K562 (cell line): ENCODE measurements around the gene PXN. TPM values are rescaled to one million over a fixed set of nuclear protein-coding genes. Genes with fewer than 3 reads are reported as not detected.

ENCODE experiments used
- ATAC-seq: fragments of 200-7000 bp; cut with Tn5 transposase; 3 replicates; pipeline ENCODE4 v1.9.1; 2020; ENCODE audit warnings: moderate library complexity
- BruUV-seq: library from RNA; stranded (reverse); fragments of 400-500 nt; replicated peaks from 2 replicates; lab custom pipeline; 2021; lab: Mats Ljungman, UMichigan
- CTCF ChIA-PET: fragments of 300-600 bp; formaldehyde crosslinking; extraction: SDS; loops from one replicate; lab custom pipeline; 2021; ENCODE audit warnings: low intra/inter-chr PET ratio; lab: Yijun Ruan, JAX
- POLR2A ChIA-PET: fragments of 300-600, 350-650 bp; sonication (Branson Sonifier 250); formaldehyde crosslinking; extraction: SDS; loops from one replicate; lab custom pipeline; 2021; ENCODE audit warnings: antibody characterized with exemption, inconsistent platforms; lab: Yijun Ruan, JAX
- DNase-seq, 4 experiments: peaks; one replicate each; pipeline versions ENCODE4 v3.0.0 to v3.0.0-alpha.2; 2011 to 2018; ENCODE audit warnings: low spot score in 3 of 4, mixed read lengths in 3 of 4; ENCODE audit errors: extremely low read depth in 1 of 4
- FAIRE-seq: peaks from 2 replicates; lab custom pipeline; 2011; peaks lifted over from hg19 to GRCh38; lab: Jason Lieb, UNC
- H2AFZ ChIP-seq: 2 replicates; pipeline ENCODE4 v1.6.0; 2011; ENCODE audit warnings: low read depth, low read length, control low read depth, inconsistent platforms
- H3K27ac ChIP-seq: fragments of 200-600 bp; 3 replicates; pipeline ENCODE4 v1.8.0; 2011; ENCODE audit warnings: low read depth, mild to moderate bottlenecking, control low read depth, inconsistent platforms, low read length, moderate library complexity, mixed read lengths; ENCODE audit errors: extremely low read depth
- H3K27me3 ChIP-seq, 2 experiments: fragments of 300-600 bp in 1 of 2; 2 replicates in 1 of 2; 3 replicates in 1 of 2; pipeline versions ENCODE4 v1.6.0 to v1.8.0; 2011; ENCODE audit warnings: inconsistent platforms in 2 of 2, low read length in 2 of 2, mild to moderate bottlenecking in 1 of 2, mixed read lengths in 1 of 2, moderate library complexity in 1 of 2; ENCODE audit not compliant: control insufficient read depth in 2 of 2, insufficient read depth in 2 of 2
- H3K36me3 ChIP-seq: fragments of 300-600 bp; 3 replicates; pipeline ENCODE4 v1.8.0; 2011; ENCODE audit warnings: mild to moderate bottlenecking, low read length, inconsistent platforms; ENCODE audit not compliant: control insufficient read depth, insufficient read depth
- H3K4me1 ChIP-seq, 2 experiments: fragments of 200-600 bp in 1 of 2; replicated peaks in 1 of 2; 2 replicates in 1 of 2; 3 replicates in 1 of 2; pipeline versions ENCODE4 v1.5.1 to v1.8.0; 2011; ENCODE audit warnings: inconsistent platforms in 2 of 2, low read length in 2 of 2, mild to moderate bottlenecking in 1 of 2, mixed read lengths in 1 of 2, moderate library complexity in 1 of 2; ENCODE audit not compliant: control insufficient read depth in 2 of 2, insufficient read depth in 2 of 2
- H3K4me2 ChIP-seq: 2 replicates; pipeline ENCODE4 v1.6.1; 2011; ENCODE audit warnings: low read length, control low read depth, inconsistent platforms, mixed read lengths; ENCODE audit not compliant: insufficient read depth
- H3K4me3 ChIP-seq: fragments of 200-600 bp; sonication (generic), shearing (Covaris generic); 2 replicates; pipeline ENCODE4 v1.5.1; 2016; ENCODE audit warnings: control low read depth, inconsistent platforms
- H3K79me2 ChIP-seq: fragments of 200-600 bp; 3 replicates; pipeline ENCODE4 v1.8.0; 2011; ENCODE audit warnings: low read length, inconsistent platforms; ENCODE audit not compliant: control insufficient read depth, insufficient read depth
- H3K9ac ChIP-seq, 2 experiments: 2 replicates each; pipeline versions ENCODE4 v1.6.0 to v1.6.1; 2011; ENCODE audit warnings: low read depth in 2 of 2, low read length in 2 of 2, control low read depth in 1 of 2, inconsistent platforms in 1 of 2, mild to moderate bottlenecking in 1 of 2, mixed read lengths in 1 of 2; ENCODE audit not compliant: insufficient read depth in 1 of 2
- H3K9me1 ChIP-seq: one replicate; pipeline ENCODE4 v1.6.0; 2011; ENCODE audit warnings: inconsistent platforms, mild to moderate bottlenecking, low read length, moderate library complexity; ENCODE audit not compliant: control insufficient read depth, insufficient read depth
- H3K9me3 ChIP-seq: replicated peaks from 2 replicates; pipeline ENCODE4 v1.5.1; 2011; ENCODE audit warnings: low read depth, low read length, inconsistent platforms; ENCODE audit not compliant: control insufficient read depth, insufficient read depth
- H4K20me1 ChIP-seq: replicated peaks from 2 replicates; pipeline ENCODE4 v1.6.1; 2011; ENCODE audit warnings: low read length, inconsistent platforms, mixed read lengths; ENCODE audit not compliant: control insufficient read depth, insufficient read depth
- ATF1 ChIP-seq, 2 experiments: fragments of 450-650 bp in 1 of 2; IDR thresholded peaks; 2 replicates each; pipeline ENCODE4 v1.6.1; 2016; ENCODE audit warnings: missing compliant biosample characterization in 1 of 2, missing genetic modification characterization in 1 of 2
- CBFB ChIP-seq: sonication (generic); formaldehyde crosslinking; IDR thresholded peaks from 2 replicates; pipeline ENCODE4 v1.4.0; 2020; ENCODE audit warnings: mild to moderate bottlenecking, missing genetic modification reagents
- ETV6 ChIP-seq, 3 experiments: fragments of 150-350 bp in 1 of 3; sonication (generic) in 1 of 3; formaldehyde crosslinking in 1 of 3; IDR thresholded peaks; 2 replicates each; pipeline versions ENCODE4 v1.6.1 to v1.8.0; 2014 to 2022; ENCODE audit warnings: borderline replicate concordance in 2 of 3, low read depth in 2 of 3, antibody characterized with exemption in 1 of 3, low read length in 1 of 3, mild to moderate bottlenecking in 1 of 3, missing genetic modification reagents in 1 of 3
- FOXJ2 ChIP-seq: fragments of 200-800 bp; sonication (Bioruptor generic); IDR thresholded peaks from 2 replicates; pipeline ENCODE4 v1.6.1; 2016; ENCODE audit warnings: missing genetic modification characterization, missing compliant biosample characterization
- MBD2 ChIP-seq: sonication (generic); IDR thresholded peaks from 2 replicates; pipeline ENCODE4 v1.6.1; 2016; ENCODE audit warnings: low read depth, borderline replicate concordance
- MEIS2 ChIP-seq: fragments of 450-650 bp; IDR thresholded peaks from 2 replicates; pipeline ENCODE4 v1.6.1; 2014; ENCODE audit warnings: mild to moderate bottlenecking; ENCODE audit not compliant: partially characterized antibody
- NBN ChIP-seq: fragments of 450-650 bp; IDR thresholded peaks from 2 replicates; pipeline ENCODE4 v1.6.1; 2016; ENCODE audit warnings: low read depth, mild to moderate bottlenecking
- POLR2AphosphoS2 ChIP-seq: IDR thresholded peaks from 2 replicates; pipeline ENCODE4 v1.6.1; 2012; ENCODE audit warnings: low read length, improper control_type of control experiment
- REST ChIP-seq, 2 experiments: fragments of 450-650 bp; formaldehyde crosslinking in 1 of 2; IDR thresholded peaks; 2 replicates each; pipeline versions ENCODE4 v1.4.0 to v1.6.1; 2014 to 2020; ENCODE audit warnings: mild to moderate bottlenecking in 2 of 2, borderline replicate concordance in 1 of 2, low read depth in 1 of 2
- ZNF384 ChIP-seq: IDR thresholded peaks from 2 replicates; pipeline ENCODE4 v1.6.1; 2012; ENCODE audit warnings: low read depth, low read length, improper control_type of control experiment
- WGBS: fragments of 100-300 bp; shearing (Covaris generic); methylation state at CpG from one replicate; pipeline ENCODE4 v1.1.6; 2016; ENCODE audit warnings: low coverage, mixed read lengths; ENCODE audit not compliant: insufficient coverage; ENCODE audit errors: missing lambda C conversion rate; 5-methylcytosine and 5-hydroxymethylcytosine counted together
- in situ Hi-C: fragments of 300-500 bp; cut with MboI; formaldehyde crosslinking; loops from 4 replicates; pipeline ENCODE4 v1.15.0; 2018; ENCODE audit warnings: inconsistent platforms, mixed read lengths
- intact Hi-C: fragments of 100-400 bp; cut with micrococcal nuclease; formaldehyde crosslinking; loops from 2 replicates; pipeline ENCODE4 v1.14.2; 2022
- polyA plus RNA-seq, 8 experiments: library from polyadenylated mRNA; depleted of rRNA in 4 of 8; stranded (reverse) in 5 of 8; unstranded in 3 of 8; fragments of >200 nt; fragmentation: Nextera tagmentation in 2 of 8; fragmentation: Illumina TruSeq in 1 of 8; extraction: Ambion mirVana in 2 of 8; extraction: Trizol in 1 of 8; gene quantifications; 2 replicates each; pipeline versions ENCODE4 v1.2.1 to v1.2.3, GENCODE V29; 2011 to 2014; ENCODE audit warnings: inconsistent platforms in 1 of 8, missing spikeins in 1 of 8
- total RNA-seq, 7 experiments: library from RNA; depleted of rRNA in 6 of 7; stranded (reverse); fragments of >200 nt in 6 of 7; fragmentation: Illumina TruSeq in 2 of 7; extraction: Trizol in 2 of 7; gene quantifications; 2 replicates each; pipeline versions ENCODE4 v1.2.1 to v1.2.3, GENCODE V29; 2011 to 2021; ENCODE audit warnings: low replicate concordance in 1 of 7

Gene PXN
- total and polyA plus RNA-seq, 9 of the 15 experiments (the other 6 are each of a cell fraction or from before 2014, with no cell fraction given) = 4.0 to 74.1 (median 18.6) TPM

- TF ChIP-seq POLR2AphosphoS2 (no peak), FOXJ2 (no peak), CBFB (no peak)
Measured at GRCh38 chr12:120229071-120229486, 36.5 kb downstream of the PXN start (continued).

- ATAC-seq (peak; percentile 78), FAIRE-seq (peak; percentile 75), DNase-seq (peak; percentile 86 to 92 (median 86))
- peaks cover 9% of the 10 kb centered on the region for H4K20me1 ChIP-seq
- H3K27ac ChIP-seq = peak overlapping the region; percentile 96; the same call in 2 of the 3 replicates
- H3K79me2 ChIP-seq = peaks cover 43% of the 10 kb centered on the region
- BruUV-seq = no TSS peak
- intact Hi-C loops (loop anchor here (1.0 to 5.0 kb wide), 5 partner anchors 14 to 129 kb away; partner anchors contain the start of genes PXN and RNU4-2), in situ Hi-C loops (loop anchor here (5.0 kb wide), 1 partner anchor 34 kb away; no protein-coding TSS in a partner anchor)
- no peaks in the 10 kb centered on the region for H3K9me3 ChIP-seq
- ChIA-PET POLR2A (interaction anchor here (0.6 to 17.7 kb wide), 24 partner anchors 9 to 209 kb away, joined by 3 to 420 read pairs (median 5); partner anchors contain the start of genes COX6A1, GCN1, PLA2G1B and PXN), CTCF (interaction anchor here (0.6 to 2.9 kb wide), 5 partner anchors 38 to 306 kb away, joined by 3 to 35 read pairs (median 4); partner anchors contain the start of genes GATC, PXN, RNF10 and TRIAP1)
- H3K4me3 ChIP-seq = peak overlapping the region; percentile 2; the same call in 1 of the 2 replicates
- 12% methylated on average over 21 of the region's 23 CpGs for WGBS
- H3K9ac ChIP-seq = peak overlapping the region; percentile 59 to 73; a peak in 3 of 4 replicates
- peaks cover 3% of the 10 kb centered on the region for H3K9me1 ChIP-seq
- no peaks in the 10 kb centered on the region for H3K27me3 ChIP-seq
- peak overlapping the region; percentile 30; the same call in 1 of the 2 replicates for H2AFZ ChIP-seq
- H3K36me3 ChIP-seq = peaks cover 21% of the 10 kb centered on the region; the same call in 2 of the 3 replicates
- H3K4me1 ChIP-seq = peaks cover 74 to 80% of the 10 kb centered on the region in 2 experiments
- peak overlapping the region; percentile 78 for H3K4me2 ChIP-seq
- TF ChIP-seq ETV6 (IDR thresholded peaks at IDR 0.05; ENCODE audit: borderline replicate concordance in 1 of 2, low read depth in 2 of 2, low read length in 1 of 2) (no peak), ETV6 (CRISPR knock-in tag; IDR thresholded peaks at IDR 0.05; ENCODE audit: borderline replicate concordance) (no peak), MBD2 (no peak), NBN (0 out of 2 replicates have a peak, but pooled peaks have one; percentile 24), MEIS2 (no peak), REST (IDR thresholded peaks at IDR 0.05; ENCODE audit: borderline replicate concordance) (peak; percentile 94), REST (CRISPR knock-in tag; IDR thresholded peaks at IDR 0.05; ENCODE audit: low read depth) (peak; percentile 62; the same call in 1 of the 2 replicates), ZNF384 (0 out of 2 replicates have a peak, but pooled peaks have one; percentile 26), ATF1 (CRISPR knock-in tag; IDR thresholded peaks at IDR 0.05) (no peak), ATF1 (tag; IDR thresholded peaks at IDR 0.05) (0 out of 2 replicates have a peak, but pooled peaks have one; percentile 16)
Measured at GRCh38 chr12:120228291-120229070, 37.0 kb downstream of the PXN start.
